ENCODE results near the gene ISG15. TPM values are rescaled to one million over a fixed set of nuclear protein-coding genes. Genes with fewer than 3 reads are reported as not detected.

Gene ISG15
- total and polyA plus RNA-seq, 2 of the 13 experiments (the other 11 are each of a cell fraction or from before 2014, with no cell fraction given), result 42.1 to 54.9 TPM

DNA sequence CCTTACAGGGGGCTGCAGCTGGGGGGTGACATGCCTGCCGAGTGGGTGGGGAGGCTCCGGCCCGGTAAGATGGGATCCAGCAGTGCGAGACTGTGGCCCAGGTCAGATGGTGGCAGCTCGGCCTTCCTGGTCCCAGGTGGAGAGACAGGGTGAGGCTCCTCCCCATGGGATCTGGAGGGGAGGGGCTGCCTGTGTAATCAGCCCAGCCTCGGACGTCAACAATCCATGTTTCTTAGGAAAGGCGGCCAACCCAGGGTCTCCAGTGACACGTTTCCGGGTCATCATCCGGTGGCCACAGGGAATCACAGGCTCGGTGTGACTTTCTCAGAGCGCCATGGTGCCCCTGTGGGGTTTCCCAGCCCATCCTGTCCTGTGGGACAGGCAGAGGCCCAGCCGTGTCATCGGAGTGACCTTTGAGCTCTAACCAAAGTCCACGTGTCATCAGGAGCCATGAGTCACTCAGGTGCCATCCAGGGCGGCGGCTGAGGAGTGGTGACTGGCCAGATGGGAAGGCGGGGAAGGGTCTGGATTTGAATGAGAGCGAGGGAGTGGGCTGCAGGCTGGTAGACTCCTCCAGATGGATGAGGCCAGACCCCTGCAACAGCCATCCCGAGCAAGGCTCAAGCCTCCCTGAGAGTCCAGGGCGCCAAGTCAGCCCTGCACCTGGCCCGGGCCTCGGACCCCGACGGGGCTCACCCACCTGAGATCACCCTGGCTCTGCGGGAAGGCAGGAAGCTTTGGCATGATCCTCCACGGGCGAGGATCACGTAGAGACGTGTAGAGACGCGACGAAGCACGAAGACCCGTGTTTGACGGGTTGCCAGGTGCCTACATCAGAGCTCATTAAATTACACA, 6.8 kb upstream of the ISG15 start (continued):
- TF ChIP-seq, protein P1, sequence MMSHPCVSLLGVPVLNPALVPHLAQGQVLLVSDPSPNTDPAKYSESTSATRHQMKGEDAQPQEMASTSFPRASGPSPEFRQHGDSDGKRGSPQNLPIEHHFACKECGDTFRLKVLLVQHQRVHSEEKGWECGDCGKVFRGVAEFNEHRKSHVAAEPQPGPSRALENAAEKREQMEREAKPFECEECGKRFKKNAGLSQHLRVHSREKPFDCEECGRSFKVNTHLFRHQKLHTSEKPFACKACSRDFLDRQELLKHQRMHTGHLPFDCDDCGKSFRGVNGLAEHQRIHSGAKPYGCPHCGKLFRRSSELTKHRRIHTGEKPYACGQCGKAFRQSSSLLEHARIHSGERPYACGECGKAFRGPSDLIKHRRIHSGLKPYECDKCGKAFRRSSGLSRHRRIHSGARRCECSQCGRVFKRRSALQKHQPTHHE (CRISPR knock-in tag; IDR thresholded peaks at IDR 0.05; ENCODE audit: borderline replicate concordance), result no peak
- peak; percentile 74 for TF ChIP-seq NCOA2 (CRISPR knock-in tag; IDR thresholded peaks at IDR 0.05)
- no peak for TF ChIP-seq CENPX (CRISPR knock-in tag; IDR thresholded peaks at IDR 0.05)
- TF ChIP-seq ZNF784 (CRISPR knock-in tag; IDR thresholded peaks at IDR 0.05; ENCODE audit: borderline replicate concordance), result 0 out of 2 replicates have a peak, but pooled peaks have one; percentile 51
- TF ChIP-seq ZNF24 (IDR thresholded peaks at IDR 0.05), result no peak
- no peak for TF ChIP-seq HNRNPUL1 (IDR thresholded peaks at IDR 0.05; ENCODE audit: low read depth, low read length)
- peak; percentile 74 for TF ChIP-seq BRD4 (CRISPR knock-in tag; IDR thresholded peaks at IDR 0.05)
- no peak for TF ChIP-seq ARHGAP35 (CRISPR knock-in tag; IDR thresholded peaks at IDR 0.05; ENCODE audit: borderline replicate concordance)
- TF ChIP-seq SKI (IDR thresholded peaks at IDR 0.05; ENCODE audit: partially characterized antibody), result peak; percentile 74
- TF ChIP-seq NFIB (CRISPR knock-in tag; IDR thresholded peaks at IDR 0.05; ENCODE audit: borderline replicate concordance), result no peak
- TF ChIP-seq MED13 (CRISPR knock-in tag; IDR thresholded peaks at IDR 0.05), result no peak
- peak; percentile 100 for TF ChIP-seq HNF4A (CRISPR knock-in tag; IDR thresholded peaks at IDR 0.05)
- 0 out of 2 replicates have a peak, but pooled peaks have one; percentile 63 for TF ChIP-seq ZSCAN12 (CRISPR knock-in tag; IDR thresholded peaks at IDR 0.05)
- TF ChIP-seq POGZ (CRISPR knock-in tag; IDR thresholded peaks at IDR 0.05), result peak; percentile 48; the same call in 1 of the 2 replicates
- peak; percentile 36; the same call in 1 of the 2 replicates for TF ChIP-seq ZFP41 (CRISPR knock-in tag; IDR thresholded peaks at IDR 0.05; ENCODE audit: borderline replicate concordance)
- peak; percentile 93 for TF ChIP-seq HDAC2 (CRISPR knock-in tag; IDR thresholded peaks at IDR 0.05)
- TF ChIP-seq ZNF362 (CRISPR knock-in tag; IDR thresholded peaks at IDR 0.05; ENCODE audit: borderline replicate concordance), result no peak
- no peak; the same call in 1 of the 2 replicates for TF ChIP-seq IRF9 (CRISPR knock-in tag; IDR thresholded peaks at IDR 0.05; ENCODE audit: borderline replicate concordance)
- peak; percentile 19 for TF ChIP-seq XRCC5 (optimal IDR thresholded peaks at IDR 0.05; ENCODE audit: low read length)
- TF ChIP-seq PLSCR1 (CRISPR knock-in tag; IDR thresholded peaks at IDR 0.05; ENCODE audit: borderline replicate concordance), result no peak
- no peak for TF ChIP-seq EED (CRISPR knock-in tag; IDR thresholded peaks at IDR 0.05)
- TF ChIP-seq ZNF354B (CRISPR knock-in tag; IDR thresholded peaks at IDR 0.05), result no peak
- TF ChIP-seq HHEX (CRISPR knock-in tag; IDR thresholded peaks at IDR 0.05), result no peak

All from HepG2 (cell line).